Kasumi-1 (cell line): Measurements from ENCODE around the gene LMF2.

ENCODE experiments used
- DNase-seq, 2 experiments: peaks; one replicate each; lab custom pipeline; 2025; lab: John Stamatoyannopoulos, UW

Gene LMF2, protein sequence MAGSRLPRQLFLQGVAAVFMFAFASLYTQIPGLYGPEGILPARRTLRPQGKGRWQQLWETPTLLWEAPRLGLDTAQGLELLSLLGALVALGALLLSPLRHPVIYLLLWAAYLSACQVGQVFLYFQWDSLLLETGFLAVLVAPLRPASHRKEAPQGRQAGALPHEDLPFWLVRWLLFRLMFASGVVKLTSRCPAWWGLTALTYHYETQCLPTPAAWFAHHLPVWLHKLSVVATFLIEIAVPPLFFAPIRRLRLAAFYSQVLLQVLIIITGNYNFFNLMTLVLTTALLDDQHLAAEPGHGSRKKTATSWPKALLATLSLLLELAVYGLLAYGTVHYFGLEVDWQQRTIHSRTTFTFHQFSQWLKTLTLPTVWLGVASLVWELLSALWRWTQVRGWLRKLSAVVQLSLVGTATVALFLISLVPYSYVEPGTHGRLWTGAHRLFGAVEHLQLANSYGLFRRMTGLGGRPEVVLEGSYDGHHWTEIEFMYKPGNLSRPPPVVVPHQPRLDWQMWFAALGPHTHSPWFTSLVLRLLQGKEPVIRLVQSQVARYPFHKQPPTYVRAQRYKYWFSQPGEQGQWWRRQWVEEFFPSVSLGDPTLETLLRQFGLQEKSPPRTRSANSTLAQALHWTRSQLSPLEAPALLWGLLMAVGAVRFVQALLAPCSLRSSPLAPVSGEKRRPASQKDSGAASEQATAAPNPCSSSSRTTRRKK

DNA sequence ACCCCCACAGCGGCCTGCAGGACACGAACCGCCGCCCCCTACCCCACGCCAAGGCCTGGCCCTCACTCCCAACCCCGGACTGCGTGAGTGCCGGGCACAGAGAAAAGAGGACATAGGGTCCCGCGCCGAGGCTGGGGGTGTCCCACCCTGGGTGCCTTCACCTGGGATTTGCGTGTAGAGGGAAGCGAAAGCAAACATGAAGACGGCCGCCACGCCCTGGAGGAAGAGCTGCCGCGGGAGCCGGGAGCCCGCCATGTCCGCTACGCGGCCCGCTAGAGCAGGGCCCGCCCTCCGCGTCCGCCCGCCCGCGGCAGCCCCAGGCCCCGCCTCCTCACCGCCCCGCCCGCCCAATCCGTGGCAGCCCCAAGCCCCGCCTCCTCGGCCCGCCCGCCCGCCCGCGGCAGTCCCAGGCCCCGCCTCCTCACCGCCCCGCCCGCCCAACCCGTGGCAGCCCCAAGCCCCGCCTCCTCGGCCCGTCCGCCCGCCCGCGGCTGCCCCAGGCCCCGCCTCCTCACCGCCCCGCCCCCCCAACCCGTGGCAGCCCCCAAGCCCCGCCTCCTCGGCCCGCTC is at the start of gene LMF2:
Gene LMF2, minus strand, starts transcription at position 282 of the 570 bp plus-strand sequence. Its CDS starts 27 bp downstream, at position 255.
- peak; percentile 76 to 84 for DNase-seq

DNA sequence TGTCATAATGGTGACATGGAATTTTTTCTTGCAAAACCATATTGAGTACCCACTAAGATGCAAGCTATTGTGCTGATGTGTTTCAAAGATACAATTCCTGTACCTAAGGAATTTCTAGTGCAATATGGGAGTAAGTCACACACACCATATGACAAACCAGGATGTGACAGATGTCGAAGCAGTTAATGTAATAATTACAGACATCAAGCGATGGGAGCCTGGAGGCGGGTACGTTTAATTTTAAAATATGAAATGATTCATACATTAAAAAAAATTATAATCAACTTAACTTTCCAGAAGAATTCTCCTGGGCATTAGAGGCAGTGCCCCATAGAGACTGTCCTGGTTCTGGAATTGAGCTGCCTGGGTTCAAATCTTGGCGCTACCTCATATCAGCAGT is 49.2 kb upstream of the LMF2 start:
- DNase-seq: no peak

DNA sequence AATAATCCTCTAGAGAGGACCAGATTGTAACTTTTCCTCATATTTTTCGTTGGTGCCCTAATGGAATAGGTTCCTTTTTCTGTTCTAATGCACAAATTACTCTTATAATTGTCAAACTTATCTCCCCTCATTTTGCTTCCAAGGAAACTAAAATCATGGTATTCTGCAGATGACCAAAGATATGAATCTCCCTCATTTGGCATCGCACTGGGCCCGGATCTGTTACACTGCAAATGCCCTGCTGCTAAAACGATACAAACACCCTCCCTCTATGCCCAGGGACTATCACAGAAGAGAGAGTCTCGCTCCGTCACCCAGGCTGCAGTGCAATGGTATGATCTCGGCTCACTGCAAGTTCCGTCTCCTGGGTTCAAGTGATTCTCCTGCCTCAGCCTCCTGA is 45.8 kb upstream of the LMF2 start:
- no peak for DNase-seq

DNA sequence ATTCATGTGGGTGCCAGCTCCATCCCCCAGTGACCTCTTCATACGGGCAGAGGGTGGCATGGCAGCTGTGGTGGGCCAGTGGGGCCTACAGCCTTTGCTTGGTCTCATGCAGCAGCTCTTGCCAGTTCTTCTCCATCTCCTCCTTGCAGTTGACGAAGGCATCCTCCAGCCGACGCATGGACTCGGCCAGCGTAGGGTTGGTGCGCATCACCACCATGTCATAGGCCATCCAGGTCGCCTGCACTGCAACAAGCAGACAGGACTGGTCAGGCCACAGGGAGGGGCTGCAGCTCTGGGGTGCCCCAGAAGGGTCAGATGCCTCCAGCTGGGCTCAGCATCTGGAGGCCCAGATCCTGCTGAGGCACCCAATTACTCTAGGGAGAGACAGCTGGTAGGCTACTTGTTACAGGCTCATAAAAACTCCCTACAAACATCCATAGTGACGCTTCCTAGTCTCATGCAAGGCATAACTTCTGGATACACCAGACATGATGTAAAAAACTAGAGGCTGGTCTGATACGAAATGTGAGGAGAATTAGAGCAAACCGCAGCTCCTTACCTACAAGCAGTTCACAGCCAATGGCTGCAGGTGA is 43.8 kb upstream of the LMF2 start:
- no peak for DNase-seq

DNA sequence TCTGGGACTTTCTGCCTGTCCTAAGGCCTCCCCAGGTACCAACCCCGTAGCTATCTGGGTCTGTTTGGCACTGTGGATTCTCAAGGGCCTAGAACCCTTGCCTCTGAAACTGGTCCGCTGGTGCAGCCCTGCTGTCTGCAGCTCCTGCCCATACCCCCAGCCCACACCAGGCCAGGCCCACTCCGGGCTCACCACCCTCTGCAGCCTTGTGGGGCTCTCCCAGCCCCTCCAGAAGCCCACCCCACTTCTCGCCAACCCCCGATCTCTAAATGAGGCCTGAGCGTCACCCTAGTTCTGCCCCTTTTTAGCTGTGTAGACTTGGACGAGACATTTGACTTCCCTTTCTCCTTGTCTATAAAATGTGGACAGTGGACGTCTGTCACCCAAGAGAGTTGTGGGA is 42.9 kb upstream of the LMF2 start:
- DNase-seq: no peak

DNA sequence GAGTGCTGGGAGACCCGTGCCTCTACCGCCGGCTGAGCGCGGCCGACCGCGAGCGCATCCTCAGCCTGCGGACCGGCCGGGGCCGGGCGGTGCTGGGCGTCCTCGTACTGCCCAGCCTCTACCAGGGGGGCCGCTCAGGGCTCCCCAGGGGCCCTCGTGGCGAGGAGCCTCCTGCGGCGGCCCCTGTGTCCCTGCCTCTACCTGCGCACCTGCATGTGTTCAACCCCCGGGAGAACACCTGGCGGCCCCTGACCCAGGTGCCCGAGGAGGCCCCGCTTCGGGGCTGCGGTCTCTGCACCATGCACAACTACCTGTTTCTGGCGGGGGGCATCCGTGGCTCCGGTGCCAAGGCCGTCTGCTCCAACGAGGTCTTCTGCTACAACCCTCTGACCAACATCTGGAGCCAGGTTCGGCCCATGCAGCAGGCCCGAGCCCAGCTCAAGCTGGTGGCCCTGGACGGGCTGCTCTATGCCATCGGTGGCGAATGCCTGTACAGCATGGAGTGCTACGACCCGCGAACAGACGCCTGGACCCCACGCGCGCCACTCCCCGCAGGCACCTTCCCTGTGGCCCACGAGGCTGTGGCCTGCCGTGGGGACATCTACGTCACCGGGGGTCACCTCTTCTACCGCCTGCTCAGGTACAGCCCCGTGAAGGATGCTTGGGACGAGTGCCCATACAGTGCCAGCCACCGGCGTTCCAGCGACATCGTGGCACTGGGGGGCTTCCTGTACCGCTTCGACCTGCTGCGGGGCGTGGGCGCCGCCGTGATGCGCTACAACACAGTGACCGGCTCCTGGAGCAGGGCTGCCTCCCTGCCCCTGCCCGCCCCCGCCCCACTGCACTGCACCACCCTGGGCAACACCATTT is 41.7 kb upstream of the LMF2 start:
- DNase-seq: no peak

DNA sequence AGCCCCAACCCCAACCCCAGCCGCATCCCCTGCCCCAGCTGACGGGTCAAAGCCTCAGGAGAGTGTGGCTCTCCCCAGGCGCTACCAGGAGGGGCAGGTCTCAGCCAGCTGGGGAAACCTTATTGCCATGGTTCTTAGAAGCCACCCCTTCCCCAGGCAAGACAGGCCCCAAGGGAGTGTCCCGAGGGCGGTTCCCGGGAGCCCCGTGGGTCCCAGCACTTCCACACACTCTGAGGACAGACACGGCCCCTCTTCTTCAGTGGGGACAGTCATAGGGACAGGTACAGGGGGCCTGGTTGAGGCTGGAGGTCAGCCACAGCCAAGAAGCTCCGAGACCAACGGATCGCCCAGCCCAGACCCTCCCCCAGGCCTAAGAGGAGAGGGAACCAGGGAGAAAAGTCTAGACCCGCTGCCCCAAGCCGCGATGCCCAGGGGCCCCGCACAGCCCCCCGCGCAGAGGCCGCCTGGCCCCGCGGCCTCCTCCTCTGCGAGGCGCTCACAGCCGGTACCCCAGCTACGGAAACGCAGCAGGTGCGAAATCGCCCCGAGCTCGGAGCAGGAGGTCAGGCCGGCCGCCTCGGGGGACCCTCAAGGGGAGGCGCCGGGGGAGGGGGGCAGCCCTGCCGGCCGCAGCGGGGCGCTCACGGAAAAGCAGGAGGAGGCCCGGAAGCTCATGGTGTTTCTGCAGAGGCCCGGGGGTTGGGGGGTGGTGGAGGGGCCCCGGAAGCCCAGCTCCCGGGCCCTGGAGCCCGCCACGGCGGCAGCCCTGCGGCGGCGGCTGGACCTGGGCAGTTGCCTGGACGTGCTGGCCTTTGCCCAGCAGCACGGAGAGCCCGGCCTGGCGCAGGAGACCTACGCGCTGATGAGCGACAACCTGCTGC is 40.8 kb upstream of the LMF2 start:
- peak in 1 of 2 experiments; percentile 27 for DNase-seq

DNA sequence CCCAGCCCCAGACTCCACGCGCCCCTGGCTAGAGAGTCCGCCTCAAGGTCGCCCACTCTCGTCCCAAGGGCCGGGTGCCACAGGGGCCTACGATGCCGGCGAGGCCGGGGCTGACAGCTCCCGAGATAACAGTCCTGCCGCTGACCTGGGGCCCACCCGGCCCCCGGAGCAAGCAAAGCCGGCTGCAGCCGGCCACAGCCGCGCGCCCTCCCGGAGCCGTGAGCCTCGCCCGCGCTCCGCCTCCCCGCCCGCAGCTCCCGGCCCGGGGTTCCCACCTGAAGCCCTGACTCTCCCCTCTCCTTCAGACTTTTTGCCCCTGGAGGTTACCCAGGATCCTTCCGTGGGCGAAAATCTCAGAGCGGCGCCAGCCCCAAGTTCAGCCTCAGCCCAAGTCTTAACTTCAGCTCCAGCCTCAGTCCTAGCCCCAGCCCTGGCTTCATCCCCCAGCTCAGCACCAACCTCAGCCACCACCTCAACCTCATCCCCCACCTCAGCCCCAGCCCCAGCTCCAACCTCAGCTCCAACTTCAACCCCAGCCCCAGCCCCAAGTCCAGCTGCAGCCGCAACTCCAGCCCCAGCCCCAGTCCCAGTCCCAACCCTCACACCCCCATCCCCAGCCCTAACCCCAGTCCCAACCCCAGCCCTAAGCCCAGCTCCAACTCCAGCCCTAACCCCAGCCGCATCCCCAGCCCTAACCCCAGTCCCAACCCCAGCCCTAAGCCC is 39.9 kb upstream of the LMF2 start:
- DNase-seq: no peak

DNA sequence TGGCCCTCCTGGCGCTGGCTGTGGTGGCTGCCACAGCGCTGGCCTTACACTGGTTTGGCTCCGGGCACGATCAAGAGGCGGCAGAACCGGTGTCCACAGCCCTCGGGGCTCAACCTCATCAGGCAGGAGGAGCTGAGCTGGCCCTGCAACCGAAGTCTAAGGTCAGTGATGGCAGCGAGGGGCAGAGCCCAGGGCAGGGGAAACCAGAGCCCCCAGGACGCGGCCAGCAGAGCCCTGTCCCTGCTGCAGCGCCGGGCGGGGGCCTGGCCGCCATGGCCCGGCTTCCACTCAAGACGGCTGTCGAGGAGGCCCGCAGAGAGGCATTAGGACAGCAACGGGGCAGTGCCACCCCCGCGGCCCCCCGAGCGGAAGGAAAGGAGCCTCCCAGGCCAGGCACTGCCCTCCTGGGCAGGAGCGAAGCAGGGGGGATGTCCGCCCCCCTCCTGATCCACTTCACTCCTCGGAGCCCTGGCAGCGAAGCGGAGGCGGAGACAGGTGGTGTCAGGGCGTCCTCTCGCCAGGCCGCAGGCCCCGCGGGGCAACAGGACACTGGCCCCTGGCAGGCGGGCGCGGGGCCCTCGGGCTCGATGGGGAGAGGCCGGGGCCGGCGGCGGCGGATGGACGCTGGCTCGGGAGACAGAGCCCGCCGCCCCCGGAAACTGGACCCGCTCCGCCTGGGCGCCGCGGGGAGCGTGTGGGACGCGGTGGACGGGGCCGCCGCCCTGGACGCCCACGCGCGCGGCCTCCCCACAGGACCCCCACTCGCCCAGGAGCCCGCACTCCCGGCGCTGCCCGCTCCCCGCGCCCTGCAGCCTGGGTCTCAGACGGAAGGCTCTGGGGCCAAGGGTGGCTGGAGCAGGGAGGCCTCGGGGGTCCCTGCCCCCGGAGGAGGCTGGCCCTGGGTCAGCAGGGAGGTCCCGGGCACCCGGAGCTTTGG is 39.1 kb upstream of the LMF2 start:
- no peak for DNase-seq

DNA sequence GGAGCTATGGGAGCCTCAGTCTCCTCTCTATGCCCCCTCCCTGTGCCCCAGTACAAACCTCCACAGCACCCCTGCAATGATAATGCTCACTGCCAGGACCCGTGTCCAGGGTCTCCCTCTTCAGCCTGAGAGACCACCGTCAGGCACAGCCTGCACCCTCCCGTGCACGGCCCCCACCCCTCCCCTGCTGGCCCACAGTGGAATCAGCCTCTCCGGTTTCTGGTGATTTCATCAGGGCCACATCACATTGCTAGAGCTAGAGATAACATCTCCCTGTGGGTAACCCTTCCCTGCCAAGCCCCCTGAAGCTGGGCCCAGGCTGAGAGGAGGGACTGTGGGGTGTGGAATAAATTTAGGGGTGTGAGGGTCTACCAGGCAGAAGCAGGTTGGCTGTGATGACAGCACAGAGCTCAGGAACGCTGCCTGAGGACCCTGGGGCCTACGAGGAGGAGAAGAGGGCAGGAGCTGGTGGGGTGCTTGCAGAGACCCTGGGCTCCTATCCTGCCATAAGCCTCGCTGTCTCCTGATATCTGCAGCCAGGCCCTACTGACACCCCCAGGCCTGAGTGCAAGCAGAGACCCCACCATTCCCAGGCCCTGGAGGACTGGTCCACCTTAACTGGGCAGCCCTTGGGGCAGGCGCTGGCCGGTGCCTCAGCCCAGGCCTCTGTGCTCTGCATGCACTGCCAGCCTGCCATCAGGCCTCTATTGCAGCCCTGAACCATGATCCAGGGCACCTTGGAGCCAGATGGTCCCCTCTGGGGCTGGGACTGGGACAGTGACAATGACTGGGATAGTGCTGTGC is 38.2 kb upstream of the LMF2 start, which contains the start of gene KLHDC7B:
Gene KLHDC7B, plus strand, starts transcription at position 378 of the 804 bp plus-strand sequence. Its CDS starts 345 bp downstream, at position 723.
- no peak for DNase-seq

DNA sequence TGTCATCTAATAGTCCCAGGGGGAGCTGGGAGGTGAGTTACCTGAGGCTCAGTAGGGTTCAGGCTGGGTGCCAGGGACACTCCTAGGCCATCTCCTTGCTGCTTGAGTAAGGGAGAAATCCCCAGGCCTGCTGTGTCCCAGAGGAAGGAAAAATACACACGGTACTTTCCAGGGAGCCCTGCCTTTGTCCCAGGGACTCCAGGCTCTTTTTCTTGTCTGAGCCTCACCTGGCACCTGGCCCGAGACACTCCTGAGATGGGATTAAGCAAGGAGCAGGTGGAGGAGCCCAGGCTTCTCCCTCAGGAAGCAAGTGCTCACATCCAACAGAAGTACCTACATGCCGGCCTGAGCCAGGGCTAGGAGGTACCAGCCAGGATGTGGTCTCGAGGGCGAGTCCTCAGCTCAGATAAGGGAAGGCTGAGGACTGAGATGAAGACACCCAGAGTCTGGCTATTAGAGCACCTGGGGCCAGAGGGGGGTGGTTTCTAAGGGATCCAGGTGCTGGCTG is 37.3 kb upstream of the LMF2 start:
- no peak for DNase-seq

DNA sequence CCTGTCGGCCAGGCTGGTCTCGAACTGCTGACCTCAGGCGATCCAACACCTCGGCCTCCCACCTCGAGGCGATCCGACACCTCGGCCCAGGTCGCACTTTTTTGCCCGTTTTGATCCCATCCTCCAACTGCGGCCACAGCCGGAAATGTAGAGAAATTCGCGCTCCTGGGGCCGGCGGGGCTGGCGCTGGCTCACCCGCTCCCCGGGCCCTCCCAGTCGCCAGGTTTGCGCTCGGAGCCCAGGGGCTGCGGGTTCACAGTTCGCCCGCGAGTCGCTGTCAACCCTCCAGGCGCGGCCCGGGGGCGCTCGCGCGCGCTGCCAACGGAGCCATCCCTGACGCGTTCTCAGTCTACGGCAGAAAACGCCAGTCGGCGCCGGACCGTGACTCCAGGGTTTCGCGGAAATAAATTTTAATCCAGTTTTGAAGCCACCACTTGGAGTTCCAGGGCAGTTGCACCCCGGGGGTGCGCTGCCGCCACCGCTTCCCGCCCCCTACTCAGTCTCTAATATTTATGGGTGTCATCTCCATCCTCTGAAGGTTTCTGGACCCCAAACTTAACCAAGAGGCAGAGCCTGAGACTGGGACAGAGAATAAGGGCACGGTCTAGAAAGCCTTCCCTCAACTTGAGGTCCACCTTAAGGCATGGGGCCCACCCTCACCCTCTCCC is 36.7 kb upstream of the LMF2 start:
- peak; percentile 72 for DNase-seq

DNA sequence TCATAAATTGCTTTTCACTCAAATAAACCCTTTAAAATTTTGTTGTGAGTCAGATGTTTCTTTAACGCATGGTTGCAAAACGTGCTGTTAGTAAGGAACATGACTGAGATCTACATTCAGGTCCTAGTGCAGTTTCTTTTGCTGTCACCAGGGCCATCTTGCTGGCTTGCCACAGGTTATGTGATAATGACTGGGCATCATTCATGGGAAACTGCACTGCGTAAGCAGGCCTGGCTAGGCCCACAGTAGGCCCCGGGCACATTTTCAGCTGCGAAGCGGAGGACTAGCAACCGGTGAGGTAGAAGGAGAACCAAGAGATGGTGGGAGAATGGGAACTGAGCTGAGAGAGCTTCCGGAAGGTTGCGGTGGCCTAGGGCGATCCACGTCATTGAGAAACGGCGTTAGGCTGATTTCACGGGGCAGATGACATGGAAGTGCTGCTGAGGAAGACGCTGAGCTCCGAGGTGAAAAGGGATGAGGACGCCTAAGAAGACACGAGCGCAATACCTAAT is 35.0 kb upstream of the LMF2 start:
- DNase-seq: no peak

DNA sequence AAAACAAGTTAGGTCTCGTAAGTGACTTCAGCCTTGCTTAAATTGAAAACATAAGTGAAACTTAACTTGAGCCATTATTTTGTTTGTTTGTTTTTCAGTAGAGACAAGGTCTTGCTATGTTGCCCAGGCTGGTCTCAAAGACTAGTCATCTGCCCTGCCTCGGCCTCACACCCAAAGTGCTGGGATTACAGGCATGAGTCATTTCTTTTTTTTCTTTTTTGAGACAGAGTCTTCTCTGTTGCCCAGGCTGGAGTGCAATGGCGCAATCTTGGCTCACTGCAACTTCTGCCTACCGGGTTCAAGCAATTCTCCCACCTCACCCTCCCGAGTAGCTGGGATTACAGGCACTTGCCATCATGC is 34.1 kb upstream of the LMF2 start:
- peak; percentile 25 to 32 for DNase-seq

DNA sequence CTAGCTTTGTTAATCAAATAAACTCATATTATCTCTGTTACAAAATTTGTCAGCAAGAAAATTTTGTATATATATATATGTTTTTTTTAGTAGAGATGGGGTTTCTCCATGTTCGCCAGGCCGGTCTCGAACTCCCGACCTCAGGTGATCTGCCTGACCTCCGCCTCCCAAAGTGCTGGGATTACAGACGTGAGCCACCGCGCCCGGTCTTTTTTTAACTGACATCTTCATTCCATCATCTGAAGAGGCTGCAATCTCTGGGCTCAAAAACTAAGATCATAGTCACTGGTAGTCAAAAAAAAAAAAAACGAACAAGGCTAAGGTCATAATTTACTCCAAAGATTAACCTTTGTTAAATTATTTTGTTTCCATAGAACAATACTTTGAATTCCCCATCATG is 32.9 kb upstream of the LMF2 start:
- no peak for DNase-seq

DNA sequence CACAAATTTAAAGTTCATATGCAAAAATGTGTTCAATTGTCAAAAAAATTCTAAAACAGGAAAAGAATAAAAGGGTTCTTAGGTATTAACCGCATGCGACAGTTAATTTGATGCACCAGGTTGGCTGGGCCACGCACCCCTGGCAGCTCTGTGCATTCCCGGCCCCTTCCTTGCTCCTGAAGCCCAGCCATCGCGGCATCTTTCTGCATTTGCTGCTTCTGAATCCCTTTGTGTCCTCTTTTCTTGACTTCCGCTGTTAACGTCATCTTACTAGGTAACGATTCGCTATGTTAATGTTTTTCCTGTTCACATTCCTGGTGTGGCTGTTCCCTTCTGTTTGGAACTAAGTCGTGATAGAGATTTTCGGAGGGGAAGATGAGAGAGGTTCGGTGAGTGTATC is 30.3 kb upstream of the LMF2 start:
- DNase-seq: no peak

DNA sequence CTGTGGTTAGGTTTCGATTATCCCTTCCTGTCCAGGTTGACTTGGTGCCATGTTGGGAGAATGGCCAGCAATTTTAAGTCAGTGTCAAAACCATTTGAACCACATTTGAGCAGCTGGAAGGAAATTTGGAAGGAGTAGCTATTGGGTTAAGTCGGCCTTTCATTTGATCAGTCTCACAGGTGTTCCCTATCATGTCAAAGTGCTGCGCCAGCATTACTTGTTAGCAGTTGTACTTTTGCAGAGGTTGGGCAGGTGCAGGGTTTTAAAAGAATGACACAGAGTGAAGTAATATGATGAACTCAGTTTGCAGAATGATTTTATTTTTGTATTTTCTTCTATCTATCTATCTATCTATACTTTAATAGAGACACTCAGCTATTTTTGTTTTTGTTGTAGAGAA is 28.7 kb upstream of the LMF2 start:
- DNase-seq: no peak
